HepG2 (cell line): ENCODE results near the gene PEAK3. TPM values are rescaled to one million over a fixed set of nuclear protein-coding genes. Genes with fewer than 3 reads are reported as not detected.
A peak's percentile ranks its signal among the peaks of the same experiment; 100 is the strongest.

ENCODE experiments used
- ADNP ChIP-seq: sonication (generic); formaldehyde crosslinking; IDR thresholded peaks from 2 replicates; pipeline ENCODE4 v1.4.0; 2020; ENCODE audit warnings: missing genetic modification reagents
- AKAP8 ChIP-seq: sonication (generic); formaldehyde crosslinking; IDR thresholded peaks from 2 replicates; pipeline ENCODE4 v1.5.1; 2020; ENCODE audit warnings: mild to moderate bottlenecking, missing genetic modification reagents
- ARNT ChIP-seq: fragments of 450-650 bp; IDR thresholded peaks from 2 replicates; pipeline ENCODE4 v1.6.1; 2017
- ATF3 ChIP-seq: sonication (generic); formaldehyde crosslinking; IDR thresholded peaks from 2 replicates; pipeline ENCODE4 v1.4.0; 2020; ENCODE audit warnings: missing genetic modification reagents
- KAT8 ChIP-seq: IDR thresholded peaks from 2 replicates; pipeline ENCODE4 v1.6.1; 2016; ENCODE audit warnings: missing genetic modification reagents, missing compliant biosample characterization
- RBFOX2 ChIP-seq: fragments of 200-400 bp; formaldehyde crosslinking; IDR thresholded peaks from 2 replicates; pipeline ENCODE4 v1.6.1; 2017; ENCODE audit warnings: low read depth, mild to moderate bottlenecking, low read length
- ZBTB4 ChIP-seq: sonication (generic); formaldehyde crosslinking; IDR thresholded peaks from 2 replicates; pipeline ENCODE4 v1.4.0; 2020; ENCODE audit warnings: missing genetic modification reagents, mild to moderate bottlenecking, borderline replicate concordance
- ZFP62 ChIP-seq: sonication (generic); formaldehyde crosslinking; IDR thresholded peaks from 2 replicates; pipeline ENCODE4 v1.4.0; 2020; ENCODE audit warnings: missing genetic modification reagents
- ZFYVE20 ChIP-seq: sonication (generic); formaldehyde crosslinking; IDR thresholded peaks from 2 replicates; pipeline ENCODE4 v1.8.0; 2023; ENCODE audit warnings: low read depth, mild to moderate bottlenecking, moderate library complexity, missing genetic modification reagents, borderline replicate concordance
- ZNF674 ChIP-seq: sonication (generic); formaldehyde crosslinking; IDR thresholded peaks from 2 replicates; pipeline ENCODE4 v1.5.0; 2020; ENCODE audit warnings: low read depth, mild to moderate bottlenecking, missing genetic modification reagents
- ZNF790 ChIP-seq: sonication (generic); formaldehyde crosslinking; IDR thresholded peaks from 2 replicates; pipeline ENCODE4 v1.8.0; 2022; ENCODE audit warnings: missing genetic modification reagents, mild to moderate bottlenecking, borderline replicate concordance
- polyA plus RNA-seq, 8 experiments: library from polyadenylated mRNA; depleted of rRNA in 3 of 8; stranded (reverse) in 7 of 8; unstranded in 1 of 8; fragments of >200 nt; fragmentation: Illumina TruSeq in 4 of 8; extraction: Trizol in 4 of 8; gene quantifications; 2 replicates each; pipeline versions ENCODE4 v1.2.1 to v1.2.3, GENCODE V29; 2011 to 2016; ENCODE audit warnings: low read depth in 4 of 8, missing spikeins in 1 of 8, mixed read lengths in 1 of 8; ENCODE audit not compliant: insufficient read depth in 1 of 8
- total RNA-seq, 5 experiments: library from RNA; depleted of rRNA; stranded (reverse); fragments of >200 nt; fragmentation: Illumina TruSeq; extraction: Trizol; gene quantifications; 2 replicates each; pipeline ENCODE4 v1.2.3, GENCODE V29; 2016; ENCODE audit warnings: low read depth in 1 of 5
- TF ChIP-seq, protein P1 (sequence below): sonication (generic); formaldehyde crosslinking; IDR thresholded peaks from 2 replicates; pipeline ENCODE4 v1.5.0; 2020; ENCODE audit warnings: mild to moderate bottlenecking, missing genetic modification reagents
- TF ChIP-seq, protein P2 (sequence below): sonication (generic); formaldehyde crosslinking; IDR thresholded peaks from 2 replicates; pipeline ENCODE4 v1.8.0; 2023; ENCODE audit warnings: mild to moderate bottlenecking, missing genetic modification reagents
- TF ChIP-seq, protein P3 (sequence below), 2 experiments: sonication (generic) in 1 of 2; formaldehyde crosslinking in 1 of 2; IDR thresholded peaks; 2 replicates each; pipeline versions ENCODE4 v1.4.0 to v1.6.1; 2016 to 2020; ENCODE audit warnings: borderline replicate concordance in 1 of 2, low read depth in 1 of 2, mild to moderate bottlenecking in 1 of 2, missing genetic modification reagents in 1 of 2
- TF ChIP-seq, protein P4 (sequence below): sonication (generic); formaldehyde crosslinking; IDR thresholded peaks from 2 replicates; pipeline ENCODE4 v1.8.0; 2022; ENCODE audit warnings: low read depth, missing genetic modification reagents

Gene PEAK3
- total and polyA plus RNA-seq, 2 of the 13 experiments (the other 11 are each of a cell fraction or from before 2014, with no cell fraction given), result not detected

- TF ChIP-seq, protein P1, sequence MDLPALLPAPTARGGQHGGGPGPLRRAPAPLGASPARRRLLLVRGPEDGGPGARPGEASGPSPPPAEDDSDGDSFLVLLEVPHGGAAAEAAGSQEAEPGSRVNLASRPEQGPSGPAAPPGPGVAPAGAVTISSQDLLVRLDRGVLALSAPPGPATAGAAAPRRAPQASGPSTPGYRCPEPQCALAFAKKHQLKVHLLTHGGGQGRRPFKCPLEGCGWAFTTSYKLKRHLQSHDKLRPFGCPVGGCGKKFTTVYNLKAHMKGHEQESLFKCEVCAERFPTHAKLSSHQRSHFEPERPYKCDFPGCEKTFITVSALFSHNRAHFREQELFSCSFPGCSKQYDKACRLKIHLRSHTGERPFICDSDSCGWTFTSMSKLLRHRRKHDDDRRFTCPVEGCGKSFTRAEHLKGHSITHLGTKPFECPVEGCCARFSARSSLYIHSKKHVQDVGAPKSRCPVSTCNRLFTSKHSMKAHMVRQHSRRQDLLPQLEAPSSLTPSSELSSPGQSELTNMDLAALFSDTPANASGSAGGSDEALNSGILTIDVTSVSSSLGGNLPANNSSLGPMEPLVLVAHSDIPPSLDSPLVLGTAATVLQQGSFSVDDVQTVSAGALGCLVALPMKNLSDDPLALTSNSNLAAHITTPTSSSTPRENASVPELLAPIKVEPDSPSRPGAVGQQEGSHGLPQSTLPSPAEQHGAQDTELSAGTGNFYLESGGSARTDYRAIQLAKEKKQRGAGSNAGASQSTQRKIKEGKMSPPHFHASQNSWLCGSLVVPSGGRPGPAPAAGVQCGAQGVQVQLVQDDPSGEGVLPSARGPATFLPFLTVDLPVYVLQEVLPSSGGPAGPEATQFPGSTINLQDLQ (CRISPR knock-in tag), result no peak; the same call in 1 of the 2 replicates
- TF ChIP-seq ADNP (no peak), ARNT (no peak), AKAP8 (CRISPR knock-in tag) (peak; percentile 66), ATF3 (CRISPR knock-in tag) (no peak), KAT8 (CRISPR knock-in tag) (no peak), ZBTB4 (CRISPR knock-in tag) (no peak), RBFOX2 (peak; percentile 60; the same call in 1 of the 2 replicates), ZFYVE20 (CRISPR knock-in tag) (no peak), ZNF790 (CRISPR knock-in tag) (no peak), ZNF674 (CRISPR knock-in tag) (no peak), ZFP62 (CRISPR knock-in tag) (no peak)
- TF ChIP-seq, protein P2, sequence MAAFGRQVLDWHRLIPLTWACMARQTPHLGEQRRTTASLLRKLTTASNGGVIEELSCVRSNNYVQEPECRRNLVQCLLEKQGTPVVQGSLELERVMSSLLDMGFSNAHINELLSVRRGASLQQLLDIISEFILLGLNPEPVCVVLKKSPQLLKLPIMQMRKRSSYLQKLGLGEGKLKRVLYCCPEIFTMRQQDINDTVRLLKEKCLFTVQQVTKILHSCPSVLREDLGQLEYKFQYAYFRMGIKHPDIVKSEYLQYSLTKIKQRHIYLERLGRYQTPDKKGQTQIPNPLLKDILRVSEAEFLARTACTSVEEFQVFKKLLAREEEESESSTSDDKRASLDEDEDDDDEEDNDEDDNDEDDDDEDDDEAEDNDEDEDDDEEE (CRISPR knock-in tag), result no peak
- TF ChIP-seq, protein P3, sequence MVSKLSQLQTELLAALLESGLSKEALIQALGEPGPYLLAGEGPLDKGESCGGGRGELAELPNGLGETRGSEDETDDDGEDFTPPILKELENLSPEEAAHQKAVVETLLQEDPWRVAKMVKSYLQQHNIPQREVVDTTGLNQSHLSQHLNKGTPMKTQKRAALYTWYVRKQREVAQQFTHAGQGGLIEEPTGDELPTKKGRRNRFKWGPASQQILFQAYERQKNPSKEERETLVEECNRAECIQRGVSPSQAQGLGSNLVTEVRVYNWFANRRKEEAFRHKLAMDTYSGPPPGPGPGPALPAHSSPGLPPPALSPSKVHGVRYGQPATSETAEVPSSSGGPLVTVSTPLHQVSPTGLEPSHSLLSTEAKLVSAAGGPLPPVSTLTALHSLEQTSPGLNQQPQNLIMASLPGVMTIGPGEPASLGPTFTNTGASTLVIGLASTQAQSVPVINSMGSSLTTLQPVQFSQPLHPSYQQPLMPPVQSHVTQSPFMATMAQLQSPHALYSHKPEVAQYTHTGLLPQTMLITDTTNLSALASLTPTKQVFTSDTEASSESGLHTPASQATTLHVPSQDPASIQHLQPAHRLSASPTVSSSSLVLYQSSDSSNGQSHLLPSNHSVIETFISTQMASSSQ (IDR thresholded peaks at IDR 0.05; ENCODE audit: low read depth), result no peak
- TF ChIP-seq, protein P3 (CRISPR knock-in tag; IDR thresholded peaks at IDR 0.05; ENCODE audit: borderline replicate concordance), result 0 out of 2 replicates have a peak, but pooled peaks have one; percentile 12
- TF ChIP-seq, protein P4, sequence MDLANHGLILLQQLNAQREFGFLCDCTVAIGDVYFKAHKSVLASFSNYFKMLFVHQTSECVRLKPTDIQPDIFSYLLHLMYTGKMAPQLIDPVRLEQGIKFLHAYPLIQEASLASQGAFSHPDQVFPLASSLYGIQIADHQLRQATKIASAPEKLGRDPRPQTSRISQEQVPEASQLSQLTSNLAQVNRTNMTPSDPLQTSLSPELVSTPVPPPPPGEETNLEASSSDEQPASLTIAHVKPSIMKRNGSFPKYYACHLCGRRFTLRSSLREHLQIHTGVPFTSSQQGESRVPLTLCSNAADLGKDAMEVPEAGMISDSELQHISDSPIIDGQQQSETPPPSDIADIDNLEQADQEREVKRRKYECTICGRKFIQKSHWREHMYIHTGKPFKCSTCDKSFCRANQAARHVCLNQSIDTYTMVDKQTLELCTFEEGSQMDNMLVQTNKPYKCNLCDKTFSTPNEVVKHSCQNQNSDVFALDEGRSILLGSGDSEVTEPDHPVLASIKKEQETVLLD (CRISPR knock-in tag), result no peak
Measured at GRCh38 chr19:2231621-2232221, 50.3 kb downstream of the PEAK3 start (continued).
